Calu3 (cell line): Measurements from ENCODE around the gene AZU1. TPM values are rescaled to one million over a fixed set of nuclear protein-coding genes. Genes with fewer than 3 reads are reported as not detected.
"Not testable (repeated sequence)": the region's sequence is repeated elsewhere in the genome, so short reads cannot be mapped to it uniquely, and the experiment has no call there.

Source experiments
- BruUV-seq: library from RNA; stranded (reverse); fragments of 400-500 nt; replicated peaks from 2 replicates; lab custom pipeline; 2021; lab: Mats Ljungman, UMichigan
- CTCF ChIA-PET: fragments of 300-600 bp; sonication (Branson Sonifier 250); formaldehyde crosslinking; loops from one replicate; lab custom pipeline; 2022; ENCODE audit warnings: antibody characterized with exemption; lab: Charles Lee
- DNase-seq: peaks from one replicate; pipeline ENCODE4 v3.0.0; 2022
- H3K27ac Mint-ChIP-seq: one replicate; pipeline ENCODE4 v1.8.0; 2022; ENCODE audit warnings: mixed read lengths; ENCODE audit not compliant: unreplicated experiment
- H3K27me3 Mint-ChIP-seq: one replicate; pipeline ENCODE4 v1.8.0; 2022; ENCODE audit warnings: mixed read lengths; ENCODE audit not compliant: unreplicated experiment
- H3K36me3 Mint-ChIP-seq: one replicate; pipeline ENCODE4 v1.8.0; 2022; ENCODE audit warnings: mild to moderate bottlenecking, moderate library complexity, mixed read lengths; ENCODE audit not compliant: insufficient read depth, unreplicated experiment
- H3K4me1 Mint-ChIP-seq: one replicate; pipeline ENCODE4 v1.8.0; 2022; ENCODE audit warnings: mild to moderate bottlenecking, low read depth, mixed read lengths; ENCODE audit not compliant: unreplicated experiment
- H3K4me3 Mint-ChIP-seq: one replicate; pipeline ENCODE4 v1.8.0; 2022; ENCODE audit warnings: mild to moderate bottlenecking, low read depth, moderate library complexity, mixed read lengths; ENCODE audit not compliant: unreplicated experiment
- H3K9me3 Mint-ChIP-seq: one replicate; pipeline ENCODE4 v1.8.0; 2022; ENCODE audit warnings: low read depth, mixed read lengths; ENCODE audit not compliant: unreplicated experiment
- CTCF ChIP-seq: fragments of 200-600 bp; IDR thresholded peaks from one replicate; pipeline ENCODE4 v1.8.0; 2022; ENCODE audit warnings: antibody characterized with exemption; ENCODE audit not compliant: unreplicated experiment
- intact Hi-C: fragments of 100-400 bp; cut with micrococcal nuclease; formaldehyde crosslinking; loops from one replicate; pipeline ENCODE4 v1.10.0; 2022; ENCODE audit not compliant: unreplicated experiment
- total RNA-seq: library from RNA; stranded (reverse); gene quantifications from 2 replicates; pipeline ENCODE4 v1.2.3, GENCODE V29; 2022

The AZU1 gene
- total RNA-seq, 1 experiment from 2014 or later = not detected

- TF ChIP-seq CTCF = no peak
- CTCF ChIA-PET = no interaction called here
- Mint-ChIP-seq H3K36me3 (no peaks in the 10 kb centered on the region), H3K9me3 (no peaks in the 10 kb centered on the region), H3K4me1 (no peaks in the 10 kb centered on the region), H3K27me3 (peaks cover 43% of the 10 kb centered on the region), H3K4me3 (no peak overlapping the region), H3K27ac (no peak overlapping the region)
- intact Hi-C loops = no loop called here
- DNase-seq = no peak
- BruUV-seq = no TSS peak
Observed at GRCh38 chr19:834216-834615, 6.6 kb downstream of the AZU1 start.

- H3K9me3 Mint-ChIP-seq = no peaks in the 10 kb centered on the region
- intact Hi-C loops = no loop called here
- TF ChIP-seq CTCF = no peak
- no peaks in the 10 kb centered on the region for H3K4me1 Mint-ChIP-seq
- peaks cover 32% of the 10 kb centered on the region for H3K27me3 Mint-ChIP-seq
- H3K36me3 Mint-ChIP-seq = no peaks in the 10 kb centered on the region
- CTCF ChIA-PET = no interaction called here
- H3K4me3 Mint-ChIP-seq = no peak overlapping the region
- no peak overlapping the region for H3K27ac Mint-ChIP-seq
- no TSS peak for BruUV-seq
- DNase-seq = no peak
Observed at GRCh38 chr19:835210-835810, 7.7 kb downstream of the AZU1 start.

- Mint-ChIP-seq H3K27me3 (peaks cover 48% of the 10 kb centered on the region), H3K4me3 (no peak within 1 kb of the TSS), H3K9me3 (peaks cover 3% of the 10 kb centered on the region), H3K36me3 (peaks cover 3% of the 10 kb centered on the region), H3K27ac (peak within 1 kb of the TSS; percentile 76), H3K4me1 (no peaks in the 10 kb centered on the region)
- CTCF ChIA-PET = no interaction called here
- BruUV-seq = no TSS peak
- intact Hi-C loops = no loop called here
- no peak for DNase-seq
- TF ChIP-seq CTCF = no peak
Observed at GRCh38 chr19:840519-841206, 13.0 kb downstream of the AZU1 start, which contains the start of gene PRTN3. PRTN3 (plus strand) TSS chr19:840999; CDS start chr19:841009, 10 bp downstream.

DNA sequence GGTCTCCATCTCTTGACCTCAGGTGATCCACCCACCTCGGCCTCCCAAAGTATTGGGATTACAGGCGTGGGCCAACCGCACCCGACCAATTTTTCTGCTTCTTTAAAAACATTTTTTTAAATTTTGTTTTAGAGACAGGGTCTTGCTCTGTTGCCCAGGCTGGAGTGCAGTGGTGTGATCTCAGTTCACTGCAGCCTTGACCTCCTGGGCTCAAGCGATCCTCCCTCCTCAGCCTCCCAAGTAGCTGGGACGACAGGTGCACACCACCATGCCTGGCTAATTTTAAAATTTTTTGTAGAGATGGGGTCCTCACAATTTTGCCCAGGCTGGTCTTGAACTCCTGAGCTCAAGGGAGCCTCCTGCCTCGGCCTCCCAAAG is 15.2 kb downstream of the AZU1 start:
- H3K27ac Mint-ChIP-seq, H3K4me1 Mint-ChIP-seq, H3K36me3 Mint-ChIP-seq, H3K9me3 Mint-ChIP-seq, CTCF ChIA-PET, DNase-seq, H3K4me3 Mint-ChIP-seq, BruUV-seq, intact Hi-C loops: not testable (repeated sequence)
- peaks cover 54% of the 10 kb centered on the region for H3K27me3 Mint-ChIP-seq
